Measurements from ENCODE around the gene SLC1A2. TPM values are rescaled to one million over a fixed set of nuclear protein-coding genes. Genes with fewer than 3 reads are reported as not detected.

SLC1A2 gene
- total RNA-seq, 2 donors from 2014 or later, result 7.1 to 13.5 TPM

GRCh38 chr11:35338921-35339320 lies 80.4 kb downstream of the SLC1A2 start:
- H3K27ac Mint-ChIP-seq, result no peak overlapping the region
- peaks cover 13% of the 10 kb centered on the region for H3K9me3 ChIP-seq (ENCODE audit: control insufficient read depth, low read length)
- peaks cover 7% of the 10 kb centered on the region for H3K4me1 Mint-ChIP-seq
- H3K4me3 Mint-ChIP-seq, result no peak overlapping the region
- 89 to 95% methylated on average over 1 to 2 of the region's 2 CpGs for WGBS, 2 experiments (ENCODE audit: insufficient coverage in 1 of 2, insufficient read length in 1 of 2)
- no peak overlapping the region for H3K27ac ChIP-seq (ENCODE audit: low read depth, low read length)
- no peak for DNase-seq
- H3K27me3 ChIP-seq (ENCODE audit: control insufficient read depth, insufficient read depth, low read length, poor library complexity, severe bottlenecking), result no peaks in the 10 kb centered on the region
- peaks cover 6% of the 10 kb centered on the region for H3K9me3 Mint-ChIP-seq
- no peak for TF ChIP-seq CTCF (conservative IDR thresholded peaks at IDR 0.05)
- H3K9ac ChIP-seq (ENCODE audit: extremely low read depth, low read length, poor library complexity, severe bottlenecking), result no peak overlapping the region
- no peak overlapping the region for H3K4me3 ChIP-seq (ENCODE audit: low read length)
- H3K36me3 ChIP-seq (ENCODE audit: control insufficient read depth, insufficient read depth, low read length), result no peaks in the 10 kb centered on the region
- peaks cover 3% of the 10 kb centered on the region for H3K4me1 ChIP-seq (ENCODE audit: control insufficient read depth, insufficient read depth, low read length)
- no peaks in the 10 kb centered on the region for H3K27me3 Mint-ChIP-seq (ENCODE audit: insufficient read depth)
- peaks cover 2% of the 10 kb centered on the region for H3K36me3 Mint-ChIP-seq (ENCODE audit: low read depth)

GRCh38 chr11:35337914-35338305 lies 81.4 kb downstream of the SLC1A2 start:
- Histone ChIP-seq H3K9me3 (ENCODE audit: control insufficient read depth, low read length) (peaks cover 18% of the 10 kb centered on the region), H3K9ac (ENCODE audit: extremely low read depth, low read length, poor library complexity, severe bottlenecking) (no peak overlapping the region), H3K27ac (ENCODE audit: low read depth, low read length) (no peak overlapping the region), H3K4me3 (ENCODE audit: low read length) (no peak overlapping the region), H3K4me1 (ENCODE audit: control insufficient read depth, insufficient read depth, low read length) (peaks cover 3% of the 10 kb centered on the region), H3K36me3 (ENCODE audit: control insufficient read depth, insufficient read depth, low read length) (no peaks in the 10 kb centered on the region), H3K27me3 (ENCODE audit: control insufficient read depth, insufficient read depth, low read length, poor library complexity, severe bottlenecking) (no peaks in the 10 kb centered on the region)
- H3K27ac Mint-ChIP-seq, result no peak overlapping the region
- no peaks in the 10 kb centered on the region for H3K27me3 Mint-ChIP-seq (ENCODE audit: insufficient read depth)
- WGBS, 2 experiments (ENCODE audit: insufficient coverage in 1 of 2, insufficient read length in 1 of 2), result 92 to 100% methylated on average over 2 of the region's 2 CpGs
- TF ChIP-seq CTCF (conservative IDR thresholded peaks at IDR 0.05), result no peak
- peaks cover 2% of the 10 kb centered on the region for H3K36me3 Mint-ChIP-seq (ENCODE audit: low read depth)
- peaks cover 12% of the 10 kb centered on the region for H3K9me3 Mint-ChIP-seq
- no peak for DNase-seq
- H3K4me3 Mint-ChIP-seq, result no peak overlapping the region
- peaks cover 7% of the 10 kb centered on the region for H3K4me1 Mint-ChIP-seq

- H3K36me3 ChIP-seq (ENCODE audit: control insufficient read depth, insufficient read depth, low read length), result no peaks in the 10 kb centered on the region
- no peaks in the 10 kb centered on the region for H3K27me3 ChIP-seq (ENCODE audit: control insufficient read depth, insufficient read depth, low read length, poor library complexity, severe bottlenecking)
- H3K4me3 ChIP-seq (ENCODE audit: low read length), result no peak overlapping the region
- no peak for TF ChIP-seq CTCF (conservative IDR thresholded peaks at IDR 0.05)
- H3K36me3 Mint-ChIP-seq (ENCODE audit: low read depth), result peaks cover 7% of the 10 kb centered on the region
- H3K4me1 ChIP-seq (ENCODE audit: control insufficient read depth, insufficient read depth, low read length), result peaks cover 3% of the 10 kb centered on the region
- H3K27ac Mint-ChIP-seq, result no peak overlapping the region
- H3K9ac ChIP-seq (ENCODE audit: extremely low read depth, low read length, poor library complexity, severe bottlenecking), result no peak overlapping the region
- peaks cover 24% of the 10 kb centered on the region for H3K9me3 ChIP-seq (ENCODE audit: control insufficient read depth, low read length)
- no peak for DNase-seq
- no peak overlapping the region for H3K4me3 Mint-ChIP-seq
- 85% methylated on average over 3 of the region's 3 CpGs; no CpG with 5 or more reads in 1 of the 2 experiments for WGBS, 2 experiments (ENCODE audit: insufficient coverage in 1 of 2, insufficient read length in 1 of 2)
- no peaks in the 10 kb centered on the region for H3K27me3 Mint-ChIP-seq (ENCODE audit: insufficient read depth)
- peaks cover 7% of the 10 kb centered on the region for H3K4me1 Mint-ChIP-seq
- H3K27ac ChIP-seq (ENCODE audit: low read depth, low read length), result no peak overlapping the region
- peaks cover 18% of the 10 kb centered on the region for H3K9me3 Mint-ChIP-seq
These were observed 82.0 kb downstream of the SLC1A2 start for GRCh38 chr11:35337136-35337913.
